HG03159 (cell line): Measurements from ENCODE around the gene ENOX1.

Source experiments
- ATAC-seq: cut with Tn5 transposase; IDR thresholded peaks from one replicate; pipeline ENCODE4 v1.9.1; 2021; ENCODE audit warnings: mild to moderate bottlenecking, moderate library complexity; ENCODE audit not compliant: unreplicated experiment

The ENOX1 gene

GRCh38 chr13:43269037-43269481 lies 517.7 kb downstream of the ENOX1 start:
- ATAC-seq, result no peak

GRCh38 chr13:43268632-43269031 lies 518.1 kb downstream of the ENOX1 start:
- ATAC-seq, result no peak

GRCh38 chr13:43267916-43268315 lies 518.9 kb downstream of the ENOX1 start:
- no peak for ATAC-seq

- ATAC-seq, result no peak
Observed at GRCh38 chr13:43266936-43267615, 519.7 kb downstream of the ENOX1 start.

- no peak for ATAC-seq
Observed at GRCh38 chr13:43265028-43265427, 521.7 kb downstream of the ENOX1 start.

GRCh38 chr13:43264458-43264857 lies 522.3 kb downstream of the ENOX1 start:
- ATAC-seq, result no peak

- no peak for ATAC-seq
Observed at GRCh38 chr13:43263047-43263446, 523.7 kb downstream of the ENOX1 start.

GRCh38 chr13:43260999-43261398 lies 525.8 kb downstream of the ENOX1 start:
- no peak for ATAC-seq

- ATAC-seq, result no peak
Observed at GRCh38 chr13:43258771-43259170, 528.0 kb downstream of the ENOX1 start.

- ATAC-seq, result no peak
Observed at GRCh38 chr13:43257765-43258164, 529.0 kb downstream of the ENOX1 start.

GRCh38 chr13:43251961-43252360 lies 534.8 kb downstream of the ENOX1 start:
- no peak for ATAC-seq

- no peak for ATAC-seq
Observed at GRCh38 chr13:43246382-43246781, 540.4 kb downstream of the ENOX1 start.

GRCh38 chr13:43245374-43245964 lies 541.3 kb downstream of the ENOX1 start:
- no peak for ATAC-seq

GRCh38 chr13:43244481-43244880 lies 542.3 kb downstream of the ENOX1 start:
- ATAC-seq, result no peak

- ATAC-seq, result no peak
Observed at GRCh38 chr13:43243711-43244110, 543.1 kb downstream of the ENOX1 start.

GRCh38 chr13:43242040-43242439 lies 544.7 kb downstream of the ENOX1 start:
- no peak for ATAC-seq

GRCh38 chr13:43240278-43240677 lies 546.5 kb downstream of the ENOX1 start:
- ATAC-seq, result peak; percentile 89

GRCh38 chr13:43239275-43239840 lies 547.4 kb downstream of the ENOX1 start:
- ATAC-seq, result no peak

- ATAC-seq, result no peak
Observed at GRCh38 chr13:43238341-43239083, 548.3 kb downstream of the ENOX1 start.

GRCh38 chr13:43237616-43238015 lies 549.2 kb downstream of the ENOX1 start:
- no peak for ATAC-seq

- no peak for ATAC-seq
Observed at GRCh38 chr13:43235028-43235427, 551.7 kb downstream of the ENOX1 start.

- no peak for ATAC-seq
Observed at GRCh38 chr13:43232873-43233265, 553.9 kb downstream of the ENOX1 start.
